Measurements from ENCODE around the gene CKAP4.

Gene CKAP4

DNA sequence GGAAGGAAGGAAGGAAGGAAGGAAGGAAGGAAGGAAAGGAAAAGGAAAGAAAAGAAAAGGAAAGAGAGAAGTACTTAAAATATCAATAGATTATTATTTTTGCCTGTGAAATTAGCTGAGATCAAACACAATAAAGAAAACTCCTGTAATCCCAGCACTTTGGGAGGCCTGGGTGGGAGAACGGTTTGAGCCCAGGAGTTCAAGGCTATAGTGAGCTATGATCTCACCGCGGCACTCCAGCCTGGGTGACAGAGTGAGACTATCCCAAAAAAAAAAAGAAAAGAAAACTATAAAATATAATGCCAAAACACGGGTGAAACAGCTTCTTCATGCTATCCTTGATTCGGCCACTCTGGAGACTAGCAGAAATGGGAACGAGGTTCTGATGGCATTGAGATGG, 26.2 kb upstream of the CKAP4 start:
- DNase-seq: no peak

GRCh38 chr12:106273491-106273890, 25.7 kb upstream of the CKAP4 start:
- no peak for DNase-seq

DNA sequence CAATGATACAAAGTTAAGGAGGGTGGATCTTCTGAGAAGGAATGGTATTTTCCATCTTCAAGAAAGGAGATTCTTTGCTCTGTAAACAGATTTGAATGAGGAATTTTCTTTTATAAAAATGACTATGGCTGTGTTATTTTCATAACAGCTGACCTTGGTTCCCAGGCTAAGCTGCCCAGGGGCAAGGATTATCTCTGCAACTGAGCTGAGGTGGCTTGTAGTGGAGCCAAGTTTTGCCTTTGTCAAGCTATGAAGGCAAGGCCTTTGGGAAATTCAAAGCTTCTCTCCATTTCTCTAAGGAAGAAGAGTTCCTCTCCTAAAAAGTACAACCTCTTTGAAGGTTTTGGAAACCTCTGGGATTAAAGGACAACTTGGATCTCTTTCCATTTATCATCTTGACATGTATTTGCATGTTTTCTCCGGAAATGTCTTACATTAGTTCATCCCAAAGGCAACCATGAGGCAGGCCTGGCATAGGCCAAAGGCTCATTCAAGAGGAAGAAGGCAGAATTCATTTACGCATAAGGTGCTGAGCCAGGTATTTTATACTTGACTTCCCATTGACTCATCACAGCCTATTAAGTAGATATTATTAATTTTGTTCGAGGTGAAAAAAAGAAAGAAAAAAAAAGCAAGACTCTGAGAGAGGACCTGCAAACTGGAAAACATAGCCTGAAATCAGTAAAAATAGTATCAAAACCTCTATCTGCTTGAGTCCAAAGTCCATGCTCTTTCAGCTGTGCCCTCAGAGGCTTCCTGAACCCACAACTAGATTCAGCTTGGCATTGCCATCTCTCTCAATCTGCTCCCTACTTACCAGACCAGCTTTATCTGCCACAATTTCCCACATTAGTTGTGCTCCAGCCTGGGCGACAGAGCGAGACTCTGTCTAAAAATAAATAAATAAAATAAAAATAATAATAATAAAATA, 24.0 kb upstream of the CKAP4 start:
- no peak for DNase-seq

DNA sequence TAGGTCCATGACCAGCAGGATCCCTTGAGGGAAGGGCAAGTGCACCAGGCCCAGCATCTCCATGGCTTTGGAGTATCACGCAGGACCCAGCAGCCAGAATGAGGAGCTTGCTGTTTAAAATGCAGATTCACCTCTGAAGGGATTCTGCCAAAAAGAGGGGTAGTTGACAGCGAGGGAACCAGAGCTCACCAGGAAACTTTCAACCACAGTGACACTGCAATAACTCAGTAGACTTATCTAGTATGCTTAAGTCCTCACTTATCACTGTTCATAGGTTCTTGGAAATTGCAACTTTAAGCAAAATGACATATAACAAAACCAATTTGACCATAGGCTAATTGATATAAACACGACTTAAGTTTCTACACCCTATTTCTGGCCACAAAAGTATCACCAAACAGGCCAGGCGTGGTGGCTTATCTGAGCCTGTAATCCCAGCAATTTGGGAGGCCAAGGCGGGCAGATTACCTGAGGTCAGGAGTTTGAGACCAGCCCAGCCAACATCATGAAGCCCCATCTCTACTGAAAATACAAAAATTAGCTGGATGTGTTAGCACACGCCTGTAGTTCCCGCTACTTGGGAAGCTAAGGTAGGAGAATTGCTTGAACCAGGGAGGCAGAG, 21.4 kb upstream of the CKAP4 start:
- no peak for DNase-seq

GRCh38 chr12:106267535-106267934, 19.7 kb upstream of the CKAP4 start:
- DNase-seq: no peak

DNA sequence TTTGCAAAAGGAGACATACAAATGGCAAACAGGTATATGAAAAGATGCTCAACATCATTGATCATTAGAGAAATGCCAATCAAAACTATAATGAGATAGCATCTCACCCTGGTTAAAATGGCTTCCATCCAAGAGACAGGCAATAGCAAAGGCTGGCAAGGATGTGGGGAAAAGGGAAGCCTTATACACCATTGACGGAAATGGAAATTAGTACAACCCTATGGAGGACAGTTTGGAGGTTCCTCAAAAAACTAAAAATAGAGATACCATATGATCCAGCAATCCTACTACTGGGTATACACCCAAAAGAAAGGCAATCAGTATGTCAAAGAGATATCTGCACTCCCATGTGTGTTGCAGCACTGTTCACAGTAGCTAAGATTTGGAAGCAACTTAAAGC, 17.3 kb upstream of the CKAP4 start:
- no peak for DNase-seq

DNA sequence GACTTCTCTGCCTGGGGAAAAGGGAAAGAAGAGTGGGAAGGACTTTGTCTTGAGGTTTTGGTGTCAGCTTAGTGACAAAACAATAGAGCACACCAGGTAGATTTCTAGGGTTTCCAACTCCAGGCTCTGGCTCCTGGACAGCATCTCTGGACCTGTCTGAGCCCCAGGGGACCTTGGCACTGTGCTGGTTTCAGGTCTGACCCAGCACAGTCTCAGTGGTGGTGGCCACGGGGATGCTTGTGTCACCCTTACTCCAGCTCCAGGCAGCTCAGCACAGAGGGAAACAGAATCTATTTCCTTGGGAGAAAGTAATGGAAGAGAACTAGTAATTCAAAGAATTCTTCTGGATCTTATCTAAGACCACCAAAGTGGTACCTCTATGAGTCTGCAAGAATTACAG, 11.1 kb upstream of the CKAP4 start:
- DNase-seq: no peak

- no peak for DNase-seq
Measured at GRCh38 chr12:106258226-106258625, 10.4 kb upstream of the CKAP4 start.

- no peak for DNase-seq
Measured at GRCh38 chr12:106256524-106256923, 8.7 kb upstream of the CKAP4 start.

- DNase-seq: no peak
Measured at GRCh38 chr12:106255952-106256351, 8.1 kb upstream of the CKAP4 start.

- DNase-seq: no peak
Measured at GRCh38 chr12:106255493-106255892, 7.7 kb upstream of the CKAP4 start.

DNA sequence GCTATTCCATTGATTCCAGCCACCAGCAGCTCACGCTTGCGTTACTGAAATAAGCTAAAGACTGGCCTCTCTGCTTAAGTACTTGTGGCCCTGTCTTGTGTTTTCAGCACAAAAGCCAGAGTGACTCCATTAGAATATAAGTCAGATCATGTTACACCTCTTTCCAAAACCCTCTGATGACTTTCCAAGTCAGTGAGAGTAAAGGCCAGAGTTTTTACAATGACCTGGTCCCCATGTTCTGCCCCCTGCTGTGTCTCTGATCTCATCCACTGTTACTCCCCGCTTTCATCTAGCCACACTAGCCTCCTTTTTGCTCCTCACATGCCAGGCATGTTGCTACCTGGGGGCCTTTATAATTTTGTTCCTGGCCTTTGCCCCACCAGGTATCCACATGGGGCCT, 6.9 kb upstream of the CKAP4 start:
- DNase-seq: no peak

GRCh38 chr12:106251631-106252455, 4.0 kb upstream of the CKAP4 start:
- no peak for DNase-seq

- DNase-seq: no peak
Measured at GRCh38 chr12:106249411-106250135, 1.8 kb upstream of the CKAP4 start.

GRCh38 chr12:106248846-106249371, 1.1 kb upstream of the CKAP4 start:
- no peak for DNase-seq

DNA sequence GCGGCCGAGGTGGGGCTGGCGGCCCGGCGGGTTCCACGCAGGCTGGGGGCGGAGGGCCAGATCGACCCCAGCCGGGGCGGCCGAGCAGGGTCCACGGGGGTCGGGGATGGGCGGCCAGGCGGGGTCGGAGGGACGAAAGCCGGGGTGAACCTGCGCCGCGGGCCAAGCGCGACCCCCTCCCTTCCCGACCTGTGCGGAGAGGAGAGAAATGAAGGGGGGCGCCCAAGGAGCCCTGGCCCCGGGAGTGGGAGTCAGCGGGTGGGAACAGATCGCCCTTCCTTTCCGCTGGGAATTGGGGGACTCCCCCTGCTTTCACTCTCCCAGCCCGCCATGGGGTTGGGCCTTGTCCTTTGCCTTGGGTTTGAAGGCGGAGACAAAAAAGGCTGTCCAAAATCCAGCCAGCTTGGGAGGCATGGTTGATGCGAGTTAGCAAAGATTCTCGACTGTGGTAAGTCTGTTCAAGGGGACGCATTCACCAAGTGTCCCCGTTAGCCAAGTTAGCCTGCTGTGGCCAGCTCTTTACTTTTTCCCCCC, 559 bp upstream of the CKAP4 start:
- DNase-seq: no peak

- DNase-seq: no peak
Measured at GRCh38 chr12:106246891-106247673, 738 bp downstream of the CKAP4 start.

- DNase-seq: no peak
Measured at GRCh38 chr12:106245767-106246166, 2.1 kb downstream of the CKAP4 start.

GRCh38 chr12:106243620-106244019, 4.2 kb downstream of the CKAP4 start:
- no peak for DNase-seq

DNA sequence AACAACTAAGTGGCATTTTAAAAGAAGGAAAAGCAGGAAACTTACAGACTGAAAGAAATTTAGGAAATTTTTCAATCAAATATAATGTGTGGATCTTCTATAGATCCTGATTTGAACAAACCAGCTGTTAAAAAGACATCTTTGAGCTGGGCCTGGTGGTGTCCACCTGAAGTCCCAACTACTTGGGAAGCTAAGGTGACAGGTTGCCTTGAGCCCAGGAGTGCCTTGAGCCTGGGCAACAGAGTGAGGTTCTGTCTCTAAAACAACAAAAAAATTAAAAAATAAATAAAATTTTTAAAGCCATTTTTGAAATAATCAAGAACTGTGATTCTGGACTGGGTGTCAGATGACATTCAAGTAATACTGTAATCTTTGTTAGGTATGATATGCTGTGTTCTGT, 7.0 kb downstream of the CKAP4 start:
- DNase-seq: no peak

DNA sequence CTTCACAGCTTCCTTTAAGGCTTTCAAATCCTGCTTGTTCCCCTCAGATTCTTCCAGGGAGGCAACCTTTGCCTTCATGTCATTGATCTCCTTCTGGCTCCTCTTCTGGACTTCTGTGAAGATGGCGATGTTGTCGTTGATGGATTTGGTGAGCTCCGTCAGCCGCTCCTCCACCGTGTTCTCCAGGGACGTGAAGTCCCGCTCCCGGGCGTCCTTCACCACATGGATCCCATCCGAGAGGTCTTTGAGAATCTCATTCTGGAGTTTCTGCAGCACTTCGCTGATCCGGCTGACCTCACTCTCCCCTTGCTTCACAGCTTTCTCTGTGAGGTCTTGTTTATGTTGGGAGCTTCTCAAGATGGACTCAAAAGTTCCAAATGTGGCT, 7.9 kb downstream of the CKAP4 start:
- DNase-seq: no peak

Measured in NCI-H2081 treated with DMSO at 0.1 percent for 48 hours (cell line).